Activated CD4-positive, alpha-beta T cell treated with anti-CD3 and anti-CD28 coated beads, Interleukin-2, amount 50 U/mL, for 4 hours (primary cell): ENCODE measurements around the gene MCTP2.
"Not testable (repeated sequence)": the region's sequence is repeated elsewhere in the genome, so short reads cannot be mapped to it uniquely, and the experiment has no call there.

ENCODE experiments used
- DNase-seq, 2 experiments: peaks; one replicate each; pipeline ENCODE4 v3.0.0-alpha.2; 2020

The MCTP2 gene

GRCh38 chr15:94470492-94470891, 239.1 kb downstream of the MCTP2 start:
- no peak for DNase-seq

DNA sequence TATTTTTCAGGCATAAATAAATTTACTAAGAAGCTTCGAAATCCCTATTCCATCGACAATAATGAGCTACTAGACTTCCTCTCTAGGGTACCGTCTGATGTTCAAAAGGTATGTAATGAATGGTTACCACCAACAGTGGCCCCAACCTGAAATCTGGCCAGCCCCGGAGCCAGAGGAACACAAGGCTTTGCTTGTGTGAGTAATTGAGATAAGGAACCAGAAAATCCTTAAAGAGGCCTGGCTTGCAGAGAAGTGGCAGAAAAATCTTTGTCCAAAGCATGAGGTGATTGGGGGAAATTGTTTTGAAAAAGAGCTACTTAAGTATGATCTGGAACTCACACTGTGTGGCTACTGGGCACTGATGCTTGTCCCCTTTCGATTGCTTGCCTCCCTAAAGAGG, 245.3 kb downstream of the MCTP2 start:
- no peak for DNase-seq

GRCh38 chr15:94477913-94478553, 246.7 kb downstream of the MCTP2 start:
- no peak for DNase-seq

GRCh38 chr15:94478763-94479162, 247.4 kb downstream of the MCTP2 start:
- no peak for DNase-seq

DNA sequence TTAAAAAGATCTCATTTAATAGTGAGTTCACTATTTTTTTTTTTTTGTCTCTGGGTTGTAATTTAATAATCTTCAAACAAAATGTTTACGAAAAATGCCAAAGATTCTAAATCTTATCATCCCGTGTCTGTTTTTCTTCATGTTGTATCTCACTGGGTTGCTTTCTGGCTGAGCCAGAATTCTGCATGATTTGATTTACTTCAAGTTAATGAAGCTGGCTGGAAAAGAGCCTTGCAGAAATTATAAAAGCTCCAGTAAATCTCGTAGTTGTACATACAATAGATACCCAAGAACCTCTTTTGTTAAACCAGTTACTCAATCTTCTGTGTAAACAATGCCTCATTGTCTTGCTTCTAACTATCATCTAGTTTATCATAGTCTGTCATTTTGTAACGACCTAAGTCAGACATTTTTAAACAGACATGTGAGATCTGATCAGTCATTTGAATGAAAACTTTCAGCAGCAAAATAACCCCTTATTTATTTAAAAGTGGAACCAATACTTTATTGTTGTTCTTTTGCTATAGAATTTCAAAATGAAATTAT, 249.0 kb downstream of the MCTP2 start:
- DNase-seq, result no peak

DNA sequence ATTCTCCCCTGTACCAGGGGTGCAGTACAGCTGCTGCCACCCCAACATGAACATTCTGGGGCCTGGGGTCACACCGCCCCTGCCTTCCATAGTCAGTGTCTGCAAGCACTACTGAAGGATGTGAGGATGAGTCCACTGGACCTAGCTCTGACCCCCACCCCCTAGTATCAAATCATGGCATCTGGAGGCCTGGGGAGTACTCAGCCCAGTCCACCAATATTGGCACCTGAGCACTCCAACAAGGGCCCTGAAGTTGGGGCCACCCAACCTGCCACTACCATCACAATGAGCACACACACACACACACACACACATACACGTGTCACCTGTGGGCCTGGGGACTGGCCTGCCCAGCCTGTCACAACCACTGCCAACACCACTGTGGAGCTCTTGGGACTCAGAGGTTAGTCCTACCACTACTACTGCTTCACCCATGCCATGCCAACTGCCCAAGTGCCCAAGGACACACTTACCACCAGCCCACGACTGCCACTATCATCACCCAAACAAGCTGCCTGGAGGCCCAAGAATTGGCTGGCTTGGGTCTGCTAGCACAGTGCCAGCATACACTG, 253.9 kb downstream of the MCTP2 start:
- no peak for DNase-seq

DNA sequence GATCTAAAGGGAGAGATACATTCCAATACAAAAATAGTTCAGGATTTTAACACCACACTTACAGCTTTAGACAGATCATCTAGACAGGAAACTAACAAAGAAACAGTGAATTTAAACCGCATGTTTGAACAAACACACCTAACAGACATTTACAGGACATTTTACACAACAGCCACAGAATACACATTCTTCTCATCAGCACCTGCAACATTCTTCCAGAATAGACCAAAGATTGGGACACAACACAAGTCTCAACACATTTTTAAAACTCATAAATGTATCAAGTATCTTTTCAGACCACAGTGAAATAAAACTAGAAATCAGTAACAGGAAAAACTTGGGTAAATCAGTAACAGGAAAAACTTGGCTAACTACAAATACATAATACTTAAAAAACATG, 256.3 kb downstream of the MCTP2 start:
- no peak for DNase-seq

GRCh38 chr15:94493176-94493575, 261.8 kb downstream of the MCTP2 start:
- no peak for DNase-seq

GRCh38 chr15:94493586-94493985, 262.2 kb downstream of the MCTP2 start:
- DNase-seq, result not testable (repeated sequence)

GRCh38 chr15:94494732-94495131, 263.4 kb downstream of the MCTP2 start:
- no peak for DNase-seq

DNA sequence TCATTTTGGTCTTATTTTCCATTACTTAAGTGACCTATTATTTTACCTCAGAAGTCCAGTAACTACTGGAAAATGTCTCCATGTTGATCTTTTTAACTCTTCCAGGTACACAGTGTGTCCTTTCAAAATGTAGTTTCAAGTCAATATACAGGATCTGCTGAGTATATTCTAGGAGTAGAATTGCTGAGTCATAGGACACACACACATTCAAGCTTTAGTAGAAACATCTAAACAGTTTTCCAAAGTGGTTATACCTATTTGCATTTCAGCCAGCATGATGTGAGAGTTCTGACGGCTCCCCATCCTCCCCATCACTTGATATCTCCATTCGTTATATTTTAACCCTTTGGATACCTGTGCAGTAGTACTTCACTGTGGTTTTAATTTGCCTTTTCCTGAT, 271.9 kb downstream of the MCTP2 start:
- no peak for DNase-seq

GRCh38 chr15:94509259-94509658, 277.9 kb downstream of the MCTP2 start:
- no peak for DNase-seq

DNA sequence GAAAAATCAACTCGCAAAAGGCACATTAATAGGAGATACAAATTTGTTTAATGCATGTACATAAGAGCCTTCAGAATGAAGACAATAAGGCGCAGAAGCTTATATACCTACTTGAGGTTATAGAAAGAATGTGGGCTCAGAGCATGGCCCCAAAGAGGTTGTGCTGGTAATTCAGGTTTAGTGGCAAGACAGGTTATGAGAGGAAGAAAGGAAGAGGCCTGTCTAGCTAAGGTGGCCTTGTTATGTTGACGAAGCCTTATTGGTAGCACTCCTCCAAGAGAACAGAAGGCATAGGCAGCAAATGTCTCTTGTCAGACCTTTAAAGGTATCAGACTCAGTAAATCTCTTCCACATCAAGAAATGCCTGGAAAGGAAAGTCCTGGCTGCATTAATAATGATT, 290.8 kb downstream of the MCTP2 start:
- DNase-seq, result no peak

DNA sequence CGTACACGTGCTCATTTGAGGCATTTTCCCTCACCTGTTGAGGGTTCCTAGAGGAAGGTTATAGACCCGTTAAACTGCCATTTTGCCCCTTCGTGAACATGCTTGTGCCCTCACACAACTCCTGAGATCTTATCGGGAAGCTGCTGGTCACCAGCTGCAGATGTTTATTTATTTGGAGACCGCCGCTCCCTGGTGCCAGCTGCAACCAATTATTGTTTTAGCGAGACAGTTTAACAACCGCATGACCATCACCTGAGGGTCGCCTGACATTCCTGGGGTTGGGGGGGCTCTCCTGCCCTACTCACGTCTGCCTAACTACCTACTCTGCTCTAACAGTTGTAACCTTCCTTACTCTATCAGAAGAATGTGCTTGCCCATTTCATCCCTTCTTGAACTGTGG, 292.5 kb downstream of the MCTP2 start:
- DNase-seq, result no peak

DNA sequence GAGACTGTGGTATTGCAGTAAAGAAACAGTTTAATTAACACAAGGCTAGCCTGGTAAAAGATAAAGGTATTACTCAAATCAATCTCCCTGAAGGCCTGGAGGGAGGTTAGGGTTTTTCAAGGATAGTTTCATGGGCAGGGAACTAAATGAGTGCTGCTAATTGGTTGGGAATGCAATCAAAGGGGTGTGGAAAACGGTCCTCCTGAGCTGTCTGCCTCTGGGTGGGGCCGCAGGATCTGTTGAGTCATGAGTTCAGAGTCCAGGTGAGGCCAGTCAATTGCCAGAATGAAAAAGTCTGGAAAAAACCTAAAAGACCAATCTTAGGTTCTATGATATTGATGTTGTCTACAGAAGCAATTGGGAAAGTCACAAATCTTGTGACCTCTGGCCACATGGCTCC, 293.2 kb downstream of the MCTP2 start:
- DNase-seq, result no peak

DNA sequence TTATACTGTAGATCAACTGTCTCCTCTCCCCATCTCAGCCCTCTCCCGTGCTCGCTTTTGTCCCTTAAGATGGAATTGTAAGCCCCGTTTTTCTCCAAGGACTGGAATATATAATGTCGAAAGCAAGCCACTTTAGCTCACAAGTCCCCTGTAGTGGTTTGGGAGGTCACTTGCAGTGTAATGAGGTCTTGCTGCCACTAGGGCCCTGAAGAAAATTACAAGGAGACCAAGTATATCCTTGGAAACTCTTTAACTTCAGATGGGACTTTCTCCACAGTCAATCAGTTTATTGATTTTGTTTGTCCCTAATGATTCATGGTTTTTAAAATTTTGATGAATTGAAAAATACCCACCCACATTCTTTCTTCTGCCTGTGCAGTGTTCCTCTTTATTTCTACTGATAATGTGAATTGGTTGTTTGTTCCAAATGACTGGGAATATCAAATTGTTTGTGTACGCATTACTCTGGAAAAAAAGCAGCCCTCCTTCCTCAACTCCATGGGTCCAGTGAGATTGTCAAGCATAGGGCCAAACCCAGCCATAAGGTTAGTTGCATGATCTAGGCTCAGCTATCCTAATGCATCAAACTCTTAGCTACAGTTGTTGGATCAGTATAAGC, 294.8 kb downstream of the MCTP2 start:
- DNase-seq, result no peak

DNA sequence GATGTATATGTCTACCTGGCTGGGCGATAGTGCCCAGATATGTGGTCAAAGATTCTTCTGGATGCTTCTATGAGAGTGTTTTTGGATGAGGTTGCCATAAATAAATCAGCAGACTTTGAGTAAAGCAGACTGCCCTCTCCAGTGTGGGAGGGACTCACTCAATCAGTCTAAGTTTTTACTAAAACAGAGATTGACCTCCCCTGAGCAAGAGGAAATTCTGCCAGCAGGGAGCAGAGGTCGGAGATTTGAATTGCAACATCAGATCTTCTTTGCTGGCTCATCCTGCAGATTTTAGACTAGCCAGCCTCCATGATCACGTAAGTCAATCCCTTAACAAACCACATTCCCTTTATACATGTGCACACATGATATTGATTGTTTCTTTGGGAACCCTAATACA, 300.9 kb downstream of the MCTP2 start:
- DNase-seq, result no peak
